NCI-H1417 (cell line): ENCODE measurements around the gene TSHZ1.

Source experiments
- DNase-seq, 3 experiments: peaks; one replicate each; lab custom pipeline; 2025; lab: John Stamatoyannopoulos, UW

TSHZ1 gene

GRCh38 chr18:75246721-75247610 is 36.4 kb downstream of the TSHZ1 start:
- peak in 1 of 3 experiments; percentile 66 for DNase-seq

- peak; percentile 41 to 87 (median 72) for DNase-seq
Observed at GRCh38 chr18:75247611-75248421, 37.2 kb downstream of the TSHZ1 start.

- peak; percentile 28 to 95 (median 83) for DNase-seq
Observed at GRCh38 chr18:75248426-75249174, 38.0 kb downstream of the TSHZ1 start.

- DNase-seq = no peak
Observed at GRCh38 chr18:75249175-75249518, 38.5 kb downstream of the TSHZ1 start.

- no peak for DNase-seq
Observed at GRCh38 chr18:75249672-75250470, 39.3 kb downstream of the TSHZ1 start.

- DNase-seq = no peak
Observed at GRCh38 chr18:75250471-75250821, 39.8 kb downstream of the TSHZ1 start.

GRCh38 chr18:75251466-75251865 is 40.9 kb downstream of the TSHZ1 start:
- peak in 1 of 3 experiments; percentile 21 for DNase-seq

- no peak for DNase-seq
Observed at GRCh38 chr18:75252136-75252535, 41.5 kb downstream of the TSHZ1 start.

- DNase-seq = no peak
Observed at GRCh38 chr18:75253043-75253442, 42.4 kb downstream of the TSHZ1 start.

- DNase-seq = peak in 1 of 3 experiments; percentile 50
Observed at GRCh38 chr18:75253784-75254183, 43.2 kb downstream of the TSHZ1 start.

- no peak for DNase-seq
Observed at GRCh38 chr18:75255094-75255493, 44.5 kb downstream of the TSHZ1 start.

- DNase-seq = no peak
Observed at GRCh38 chr18:75256376-75256775, 45.8 kb downstream of the TSHZ1 start.

- no peak for DNase-seq
Observed at GRCh38 chr18:75257605-75258004, 47.0 kb downstream of the TSHZ1 start.

- DNase-seq = no peak
Observed at GRCh38 chr18:75261430-75262223, 51.0 kb downstream of the TSHZ1 start.

GRCh38 chr18:75262511-75262910 is 51.9 kb downstream of the TSHZ1 start:
- DNase-seq = no peak

GRCh38 chr18:75264195-75264594 is 53.6 kb downstream of the TSHZ1 start:
- peak in 1 of 3 experiments; percentile 57 for DNase-seq

- peak in 1 of 3 experiments; percentile 67 for DNase-seq
Observed at GRCh38 chr18:75264926-75265597, 54.5 kb downstream of the TSHZ1 start.

GRCh38 chr18:75265872-75266271 is 55.3 kb downstream of the TSHZ1 start:
- no peak for DNase-seq

- DNase-seq = no peak
Observed at GRCh38 chr18:75267643-75268363, 57.2 kb downstream of the TSHZ1 start.

GRCh38 chr18:75268364-75268646 is 57.7 kb downstream of the TSHZ1 start:
- DNase-seq = no peak
